GM12891 (cell line): ENCODE data around the gene KCND2.

Source experiments
- PAX5 ChIP-seq: IDR thresholded peaks from 2 replicates; pipeline ENCODE4 v1.6.1; 2011; ENCODE audit warnings: low read length, moderate library complexity, mild to moderate bottlenecking; ENCODE audit not compliant: insufficient read depth, severe bottlenecking
- POLR2A ChIP-seq: IDR thresholded peaks from 2 replicates; pipeline ENCODE4 v1.6.1; 2011; ENCODE audit warnings: low read depth, low read length, control low read depth
- POLR2AphosphoS5 ChIP-seq: IDR thresholded peaks from 2 replicates; pipeline ENCODE4 v1.6.1; 2011; ENCODE audit warnings: low read depth, low read length, control low read depth
- POU2F2 ChIP-seq: IDR thresholded peaks from 2 replicates; pipeline ENCODE4 v1.6.1; 2011; ENCODE audit warnings: low read depth, mild to moderate bottlenecking, control low read depth, low read length, moderate library complexity
- SPI1 ChIP-seq: IDR thresholded peaks from 2 replicates; pipeline ENCODE4 v1.6.1; 2011; ENCODE audit warnings: low read depth, low read length, control low read depth
- TAF1 ChIP-seq: IDR thresholded peaks from 2 replicates; pipeline ENCODE4 v1.6.1; 2011; ENCODE audit warnings: low read depth, low read length, control low read depth

DNA sequence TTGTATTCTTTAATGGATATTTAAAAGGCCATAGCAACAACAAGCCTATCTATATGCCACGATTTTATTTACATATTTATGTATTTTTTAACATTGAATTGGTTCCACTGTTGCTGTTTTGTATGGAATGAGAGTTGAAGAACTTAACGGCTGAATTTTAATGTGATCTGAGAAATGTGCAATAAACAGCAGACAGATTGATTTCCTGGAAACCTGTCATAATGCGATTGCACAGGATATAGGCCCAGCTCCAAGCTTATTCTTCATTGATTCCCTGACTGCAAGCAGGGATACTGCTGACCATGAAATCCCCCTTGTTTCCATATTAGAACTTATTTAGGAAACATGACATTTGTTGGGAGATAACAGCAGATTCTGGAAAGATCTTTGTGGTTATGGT, 195.6 kb downstream of the KCND2 start:
- TF ChIP-seq POLR2A = no peak
- TF ChIP-seq POU2F2 = no peak
- TF ChIP-seq PAX5 = no peak
- no peak for TF ChIP-seq TAF1
- no peak for TF ChIP-seq POLR2AphosphoS5
- no peak for TF ChIP-seq SPI1
